ENCODE measurements around the gene TSR1. TPM values are rescaled to one million over a fixed set of nuclear protein-coding genes. Genes with fewer than 3 reads are reported as not detected.
"Not testable (repeated sequence)": the region's sequence is repeated elsewhere in the genome, so short reads cannot be mapped to it uniquely, and the experiment has no call there.

TSR1 gene
- total and polyA plus RNA-seq, 2 donors, result 21.9 to 23.3 TPM

- no peak for DNase-seq (ENCODE audit: extremely low spot score)
- Histone ChIP-seq H3K27ac (ENCODE audit: low read depth) (no peak overlapping the region), H3K4me3 (ENCODE audit: low read depth, low read length) (no peak overlapping the region), H3K4me1 (ENCODE audit: insufficient read depth) (no peaks in the 10 kb centered on the region), H3K36me3 (ENCODE audit: insufficient read depth) (no peaks in the 10 kb centered on the region)
- 77% methylated on average over 5 of the region's 5 CpGs for WGBS
Measured at GRCh38 chr17:2343421-2343820, 7.2 kb upstream of the TSR1 start.

- peak overlapping the region; percentile 68 for H3K27ac ChIP-seq (ENCODE audit: low read depth)
- peaks cover 3% of the 10 kb centered on the region for H3K36me3 ChIP-seq (ENCODE audit: insufficient read depth)
- no peak for DNase-seq (ENCODE audit: extremely low spot score)
- 12% methylated on average over 5 of the region's 5 CpGs for WGBS
- no peaks in the 10 kb centered on the region for H3K4me1 ChIP-seq (ENCODE audit: insufficient read depth)
- H3K4me3 ChIP-seq (ENCODE audit: low read depth, low read length), result peak overlapping the region; percentile 98
Measured at GRCh38 chr17:2338315-2338657, 2.0 kb upstream of the TSR1 start.

GRCh38 chr17:2337544-2338314 lies 1.5 kb upstream of the TSR1 start:
- WGBS, result under 1% methylated on average over 92 of the region's 92 CpGs
- Histone ChIP-seq H3K4me3 (ENCODE audit: low read depth, low read length) (peak overlapping the region; percentile 98), H3K36me3 (ENCODE audit: insufficient read depth) (peaks cover 3% of the 10 kb centered on the region), H3K27ac (ENCODE audit: low read depth) (peak overlapping the region; percentile 90), H3K4me1 (ENCODE audit: insufficient read depth) (no peaks in the 10 kb centered on the region)
- DNase-seq (ENCODE audit: extremely low spot score), result no peak

GRCh38 chr17:2336852-2337543 lies 741 bp upstream of the TSR1 start, which contains the start of gene SGSM2:
SGSM2 (plus strand) TSS chr17:2337501; CDS start chr17:2337689, 188 bp downstream.
- Histone ChIP-seq H3K4me1 (ENCODE audit: insufficient read depth) (no peaks in the 10 kb centered on the region), H3K27ac (ENCODE audit: low read depth) (peak within 1 kb of the TSS; percentile 90), H3K36me3 (ENCODE audit: insufficient read depth) (peaks cover 3% of the 10 kb centered on the region), H3K4me3 (ENCODE audit: low read depth, low read length) (peak within 1 kb of the TSS; percentile 98)
- no peak for DNase-seq (ENCODE audit: extremely low spot score)
- WGBS, result under 1% methylated on average over 77 of the region's 77 CpGs

DNA sequence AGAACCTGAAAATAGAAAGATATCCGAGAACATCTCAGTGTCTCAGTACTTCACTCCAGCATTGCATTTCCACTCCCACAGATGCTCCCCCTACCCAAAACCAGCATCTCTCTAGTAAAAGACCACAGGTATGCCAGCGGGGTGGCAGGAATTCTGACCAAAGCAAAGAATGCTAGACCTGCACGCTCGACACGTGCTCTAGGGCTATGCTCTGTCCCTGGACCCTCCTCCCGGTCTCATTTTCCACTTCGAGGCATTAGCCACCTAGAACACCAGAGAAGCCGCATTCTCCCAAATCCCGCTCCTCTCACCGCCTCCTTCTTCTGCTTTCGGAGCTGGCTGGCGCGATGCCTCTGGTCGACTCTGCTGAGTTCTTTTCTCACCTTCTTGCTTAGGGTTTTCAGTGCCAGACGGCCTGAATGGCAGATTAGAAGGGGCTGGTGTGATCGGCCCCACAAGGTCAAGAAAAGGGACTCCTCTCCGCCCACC lies 487 bp downstream of the TSR1 start:
- Histone ChIP-seq H3K4me1 (ENCODE audit: insufficient read depth) (no peaks in the 10 kb centered on the region), H3K4me3 (ENCODE audit: low read depth, low read length) (peak overlapping the region; percentile 98), H3K36me3 (ENCODE audit: insufficient read depth) (peaks cover 3% of the 10 kb centered on the region), H3K27ac (ENCODE audit: low read depth) (no peak overlapping the region)
- WGBS, result 2% methylated on average over 17 of the region's 17 CpGs
- no peak for DNase-seq (ENCODE audit: extremely low spot score)

DNA sequence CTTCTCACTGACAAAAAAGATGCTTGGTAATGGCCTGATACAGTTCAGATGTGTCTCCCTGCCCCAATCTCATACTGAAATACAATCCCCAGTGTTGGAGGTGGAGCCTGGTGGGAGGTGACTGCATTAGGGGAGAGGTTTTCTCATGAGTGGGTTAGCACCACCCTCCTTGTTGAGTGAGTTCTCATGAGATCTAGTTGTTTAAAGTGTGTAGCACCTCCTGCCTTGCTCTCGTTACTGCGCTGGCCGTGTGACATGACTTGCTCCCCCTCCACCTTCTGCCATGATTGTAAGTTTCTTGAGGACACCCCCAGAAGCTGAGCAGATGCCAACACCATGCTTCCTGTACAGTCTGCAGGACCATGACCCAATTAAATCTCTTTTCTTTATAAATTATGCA lies 5.0 kb downstream of the TSR1 start:
- WGBS, result 51% methylated on average over 3 of the region's 3 CpGs
- Histone ChIP-seq H3K27ac (ENCODE audit: low read depth) (no peak overlapping the region), H3K36me3 (ENCODE audit: insufficient read depth) (peaks cover 3% of the 10 kb centered on the region), H3K4me3 (ENCODE audit: low read depth, low read length) (no peak overlapping the region), H3K4me1 (ENCODE audit: insufficient read depth) (no peaks in the 10 kb centered on the region)
- no peak for DNase-seq (ENCODE audit: extremely low spot score)

- DNase-seq (ENCODE audit: extremely low spot score), result no peak
- no peak overlapping the region for H3K4me3 ChIP-seq (ENCODE audit: low read depth, low read length)
- WGBS, result 86% methylated on average over 2 of the region's 2 CpGs
- H3K36me3 ChIP-seq (ENCODE audit: insufficient read depth), result peaks cover 2% of the 10 kb centered on the region
- no peak overlapping the region for H3K27ac ChIP-seq (ENCODE audit: low read depth)
- no peaks in the 10 kb centered on the region for H3K4me1 ChIP-seq (ENCODE audit: insufficient read depth)
Measured at GRCh38 chr17:2323629-2324314, 12.5 kb downstream of the TSR1 start.

DNA sequence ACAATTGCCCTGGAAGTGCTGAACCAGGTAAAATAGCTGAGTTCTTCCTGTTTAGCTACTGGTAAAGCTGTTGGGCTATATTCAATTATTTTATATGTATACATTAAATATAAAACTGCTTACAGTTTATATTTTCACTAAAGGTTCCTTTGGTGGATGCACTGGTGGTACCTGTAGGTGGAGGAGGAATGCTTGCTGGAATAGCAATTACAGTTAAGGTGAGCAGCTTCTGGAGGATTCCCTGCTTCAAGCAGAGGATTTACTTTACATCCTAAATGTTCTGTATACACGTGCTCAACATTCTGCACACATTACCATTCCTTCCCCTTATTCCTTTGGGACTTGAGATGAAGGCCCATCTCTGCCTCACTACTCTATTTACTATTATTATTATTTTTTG lies 14.9 kb downstream of the TSR1 start:
- Histone ChIP-seq H3K4me3 (ENCODE audit: low read depth, low read length) (no peak overlapping the region), H3K27ac (ENCODE audit: low read depth) (no peak overlapping the region), H3K36me3 (ENCODE audit: insufficient read depth) (peaks cover 2% of the 10 kb centered on the region), H3K4me1 (ENCODE audit: insufficient read depth) (no peaks in the 10 kb centered on the region)
- WGBS, result 58% methylated on average over 1 of the region's 1 CpG
- no peak for DNase-seq (ENCODE audit: extremely low spot score)

- Histone ChIP-seq H3K4me3 (ENCODE audit: low read depth, low read length) (no peak overlapping the region), H3K36me3 (ENCODE audit: insufficient read depth) (no peaks in the 10 kb centered on the region), H3K27ac (ENCODE audit: low read depth) (no peak overlapping the region), H3K4me1 (ENCODE audit: insufficient read depth) (no peaks in the 10 kb centered on the region)
- no peak for DNase-seq (ENCODE audit: extremely low spot score)
Measured at GRCh38 chr17:2319051-2319450, 17.2 kb downstream of the TSR1 start.

DNA sequence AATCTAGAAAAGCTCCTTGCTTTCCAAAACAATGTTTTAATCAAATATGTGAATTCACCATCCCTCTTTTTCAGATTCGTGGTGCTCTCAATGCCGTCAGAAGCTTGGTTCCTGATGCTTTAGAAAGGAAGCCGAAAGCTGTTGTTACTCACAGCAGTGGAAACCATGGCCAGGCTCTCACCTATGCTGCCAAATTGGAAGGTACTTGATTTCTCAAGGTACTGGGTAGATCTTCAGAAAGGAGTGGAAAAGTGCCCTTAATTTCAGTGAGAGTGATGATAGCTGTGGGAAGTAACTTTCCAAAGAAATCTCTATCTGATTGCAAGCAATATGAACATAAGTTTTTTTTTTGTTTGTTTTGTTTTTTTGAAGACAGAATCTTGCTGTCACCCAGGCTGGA lies 18.5 kb downstream of the TSR1 start:
- DNase-seq (ENCODE audit: extremely low spot score), result no peak
- H3K36me3 ChIP-seq (ENCODE audit: insufficient read depth), result no peaks in the 10 kb centered on the region
- no peak overlapping the region for H3K27ac ChIP-seq (ENCODE audit: low read depth)
- 91% methylated on average over 3 of the region's 3 CpGs for WGBS
- no peaks in the 10 kb centered on the region for H3K4me1 ChIP-seq (ENCODE audit: insufficient read depth)
- H3K4me3 ChIP-seq (ENCODE audit: low read depth, low read length), result no peak overlapping the region

DNA sequence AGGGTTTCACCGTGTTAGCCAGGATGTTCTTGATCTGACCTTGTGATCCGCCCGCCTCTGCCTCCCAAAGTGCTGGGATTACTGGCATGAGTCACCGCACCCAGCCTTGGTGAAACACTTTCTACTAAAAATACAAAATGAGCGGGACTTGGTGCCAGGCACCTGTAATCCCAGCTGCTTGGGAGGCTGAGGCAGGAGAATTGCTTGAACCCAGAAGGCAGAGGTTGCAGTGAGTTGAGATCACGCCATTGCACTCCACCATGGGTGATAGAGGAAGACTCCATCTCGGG lies 19.4 kb downstream of the TSR1 start:
- H3K4me3 ChIP-seq (ENCODE audit: low read depth, low read length); H3K36me3 ChIP-seq (ENCODE audit: insufficient read depth); H3K27ac ChIP-seq (ENCODE audit: low read depth); DNase-seq (ENCODE audit: extremely low spot score); H3K4me1 ChIP-seq (ENCODE audit: insufficient read depth): not testable (repeated sequence)
- 91% methylated on average over 7 of the region's 7 CpGs for WGBS

DNA sequence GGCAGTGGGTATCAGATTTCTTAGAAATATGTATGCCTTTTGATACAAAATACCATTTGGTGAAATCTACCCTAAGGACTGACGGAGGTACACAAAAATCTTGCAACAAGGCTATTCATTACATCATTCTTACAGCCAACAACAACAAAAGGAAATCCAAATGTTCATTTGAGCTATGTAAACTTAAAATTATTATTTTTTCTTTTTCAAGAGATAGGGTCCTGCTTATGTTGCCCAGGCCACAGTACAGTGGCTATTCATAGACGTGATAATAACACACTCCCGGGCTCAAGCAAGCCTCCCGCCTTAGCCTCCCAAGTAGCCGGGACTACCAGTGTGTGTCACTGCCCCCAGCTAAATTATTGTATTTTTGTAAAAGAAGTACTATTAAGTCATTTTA lies 23.5 kb downstream of the TSR1 start:
- DNase-seq (ENCODE audit: extremely low spot score), result no peak
- 93% methylated on average over 5 of the region's 5 CpGs for WGBS
- no peak overlapping the region for H3K27ac ChIP-seq (ENCODE audit: low read depth)

GRCh38 chr17:2309338-2310154 lies 26.7 kb downstream of the TSR1 start:
- Histone ChIP-seq H3K27ac (ENCODE audit: low read depth) (no peak overlapping the region), H3K4me3 (ENCODE audit: low read depth, low read length) (no peak overlapping the region), H3K4me1 (ENCODE audit: insufficient read depth) (no peaks in the 10 kb centered on the region), H3K36me3 (ENCODE audit: insufficient read depth) (no peaks in the 10 kb centered on the region)
- WGBS, result 39% methylated on average over 6 of the region's 6 CpGs
- no peak for DNase-seq (ENCODE audit: extremely low spot score)

More for the DNA sequence above, 23.5 kb downstream of the TSR1 start:
- H3K4me3 ChIP-seq (ENCODE audit: low read depth, low read length), result no peak overlapping the region
- H3K36me3 ChIP-seq (ENCODE audit: insufficient read depth), result no peaks in the 10 kb centered on the region
- no peaks in the 10 kb centered on the region for H3K4me1 ChIP-seq (ENCODE audit: insufficient read depth)
